ENCODE data around the gene CCDC171. TPM values are rescaled to one million over a fixed set of nuclear protein-coding genes. Genes with fewer than 3 reads are reported as not detected.

Gene CCDC171
- total and polyA plus RNA-seq, 11 donors = 0.30 to 3.4 (median 1.1) TPM

DNA sequence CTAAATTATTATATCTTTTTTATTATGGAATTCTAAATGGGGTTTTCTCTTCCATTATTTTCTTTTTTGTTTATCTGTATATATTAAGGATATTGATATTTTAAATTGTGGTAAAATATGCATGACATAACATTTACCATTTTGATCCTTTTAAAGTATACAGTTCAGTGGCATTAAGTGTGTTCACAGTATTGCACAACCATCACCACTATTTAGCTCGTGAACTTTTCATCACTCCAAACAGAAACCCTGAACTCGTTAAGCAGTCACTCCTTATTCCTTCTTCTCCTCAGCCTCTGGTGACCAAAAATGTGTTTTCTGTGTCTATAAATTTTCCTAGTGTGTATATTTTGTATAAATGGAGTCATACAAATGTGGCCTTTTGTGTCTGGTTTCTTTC lies 188.2 kb downstream of the CCDC171 start:
- no peaks in the 10 kb centered on the region for H3K27me3 ChIP-seq
- peaks cover 0 to 5% (median 0%) of the 10 kb centered on the region in 9 donors for H3K36me3 ChIP-seq
- DNase-seq = no peak
- no peak overlapping the region for H3K4me3 ChIP-seq
- no peaks in the 10 kb centered on the region for H3K4me1 ChIP-seq
- intact Hi-C loops (cut with DNase I) = no loop called here
- ATAC-seq = no peak
- peaks cover 0 to 4% (median 0%) of the 10 kb centered on the region in 12 donors for H3K9me3 ChIP-seq
- H3K27ac ChIP-seq = no peak overlapping the region
- TF ChIP-seq CTCF (IDR thresholded peaks at IDR 0.05) = no peak
- no peak for TF ChIP-seq POLR2A (IDR thresholded peaks at IDR 0.05)
- WGBS, 4 donors = 42 to 49% (median 46%) methylated on average over 2 of the region's 2 CpGs

DNA sequence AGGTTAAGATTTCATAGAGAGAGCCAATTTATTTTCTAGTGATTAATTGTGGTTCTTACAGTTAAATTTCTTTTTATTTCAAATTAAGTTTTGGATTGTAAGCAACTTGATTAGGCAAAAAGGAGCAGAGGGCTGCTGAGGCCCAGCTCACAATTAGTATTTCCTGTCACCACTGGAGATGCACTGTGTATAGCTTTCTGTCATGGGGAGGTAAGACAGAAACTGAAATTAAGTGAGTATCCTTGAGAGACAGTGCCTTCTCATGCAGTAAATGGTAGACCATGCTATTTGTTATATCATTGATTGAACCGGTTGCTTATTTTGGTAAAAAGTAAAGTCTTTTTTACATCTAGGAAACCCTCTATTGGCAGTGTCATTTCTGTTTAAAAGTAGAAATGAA lies 190.7 kb downstream of the CCDC171 start:
- Histone ChIP-seq H3K4me1 (no peaks in the 10 kb centered on the region), H3K9me3 (peaks cover 0 to 4% (median 0%) of the 10 kb centered on the region in 12 donors), H3K27me3 (no peaks in the 10 kb centered on the region), H3K27ac (no peak overlapping the region), H3K4me3 (no peak overlapping the region), H3K36me3 (peaks cover 0 to 5% (median 0%) of the 10 kb centered on the region in 9 donors)
- ATAC-seq (no peak), DNase-seq (no peak)
- intact Hi-C loops (cut with DNase I) = no loop called here
- TF ChIP-seq CTCF (IDR thresholded peaks at IDR 0.05) (no peak), POLR2A (IDR thresholded peaks at IDR 0.05) (no peak)
- WGBS, 4 donors = 93 to 100% (median 98%) methylated on average over 1 of the region's 1 CpG

- H3K4me3 ChIP-seq = no peak overlapping the region
- H3K27ac ChIP-seq = no peak overlapping the region
- no peak for DNase-seq
- H3K36me3 ChIP-seq = peaks cover 0 to 5% (median 0%) of the 10 kb centered on the region in 9 donors
- H3K4me1 ChIP-seq = no peaks in the 10 kb centered on the region
- H3K27me3 ChIP-seq = no peaks in the 10 kb centered on the region
- no peak for TF ChIP-seq CTCF (IDR thresholded peaks at IDR 0.05)
- no peak for TF ChIP-seq POLR2A (IDR thresholded peaks at IDR 0.05)
- 81 to 90% (median 87%) methylated on average over 3 of the region's 3 CpGs for WGBS, 4 donors
- intact Hi-C loops (cut with DNase I) = no loop called here
- no peak for ATAC-seq
- H3K9me3 ChIP-seq = peaks cover 0 to 4% (median 0%) of the 10 kb centered on the region in 12 donors
These were observed 191.4 kb downstream of the CCDC171 start for GRCh38 chr9:15744196-15744595.

DNA sequence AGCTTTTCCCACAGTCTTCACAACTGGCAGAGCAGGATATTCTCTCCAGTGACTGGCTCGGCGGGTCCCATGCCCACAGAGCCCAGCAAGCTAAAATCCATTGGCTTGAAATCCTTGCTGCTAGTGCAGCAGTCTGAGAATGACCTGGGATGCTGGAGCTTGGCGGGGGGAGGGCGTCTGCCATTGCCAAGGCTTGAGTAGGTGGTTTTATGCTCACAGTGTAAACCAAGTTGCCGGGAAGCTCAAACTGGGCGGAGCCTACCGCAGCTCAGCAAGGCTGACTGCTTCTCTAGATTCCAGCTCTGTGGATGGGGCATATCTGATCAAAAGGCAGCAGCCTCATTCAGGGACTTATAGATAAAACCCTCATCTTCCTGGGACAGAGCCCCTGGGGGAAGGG lies 194.1 kb downstream of the CCDC171 start:
- peaks cover 0 to 5% (median 0%) of the 10 kb centered on the region in 9 donors for H3K36me3 ChIP-seq
- peaks cover 0 to 2% (median 0%) of the 10 kb centered on the region in 12 donors for H3K9me3 ChIP-seq
- 77 to 91% (median 90%) methylated on average over 6 to 7 of the region's 7 CpGs for WGBS, 4 donors
- H3K27ac ChIP-seq = no peak overlapping the region
- no peaks in the 10 kb centered on the region for H3K4me1 ChIP-seq
- no peak overlapping the region for H3K4me3 ChIP-seq
- no peak for TF ChIP-seq CTCF (IDR thresholded peaks at IDR 0.05)
- TF ChIP-seq POLR2A (IDR thresholded peaks at IDR 0.05) = no peak
- ATAC-seq = no peak
- H3K27me3 ChIP-seq = no peaks in the 10 kb centered on the region
- intact Hi-C loops (cut with DNase I) = no loop called here
- no peak for DNase-seq
